Breast epithelium (tissue), 4 donors: ENCODE measurements around the gene GPAT2. TPM values are rescaled to one million over a fixed set of nuclear protein-coding genes. Genes with fewer than 3 reads are reported as not detected.
A peak's percentile ranks its signal among the peaks of the same experiment; 100 is the strongest.
"Not testable (repeated sequence)": the region's sequence is repeated elsewhere in the genome, so short reads cannot be mapped to it uniquely, and the experiment has no call there.

Experiments
- DNase-seq, 2 donors: peaks; one replicate each; pipeline ENCODE4 v3.0.0-alpha.2; 2019; ENCODE audit warnings: low spot score in 2 of 2
- H3K27ac ChIP-seq, 2 donors: fragments of 200-600 bp; sonication (generic) in 1 of 2; one replicate each; pipeline ENCODE4 v1.5.1; 2016 to 2019; ENCODE audit warnings: mild to moderate bottlenecking in 1 of 2
- H3K27me3 ChIP-seq, 2 donors: fragments of 200-600 bp; sonication (generic) in 1 of 2; one replicate each; pipeline versions ENCODE4 v1.5.1 to v1.6.0; 2017 to 2019; ENCODE audit warnings: control low read depth in 1 of 2, mild to moderate bottlenecking in 1 of 2
- H3K36me3 ChIP-seq: fragments of 200-600 bp; one replicate; pipeline ENCODE4 v1.5.1; 2019
- H3K4me1 ChIP-seq, 2 donors: fragments of 200-600 bp; sonication (generic); one replicate each; pipeline ENCODE4 v1.5.1; 2016 to 2019; ENCODE audit warnings: control low read depth in 1 of 2
- H3K4me3 ChIP-seq, 3 donors: fragments of 200-600 bp; sonication (generic); 1 replicate in 2 of 3; 2 replicates in 1 of 3; pipeline ENCODE4 v1.5.1; 2016 to 2019; ENCODE audit warnings: mild to moderate bottlenecking in 3 of 3, moderate library complexity in 2 of 3
- H3K9me3 ChIP-seq, 2 donors: fragments of 200-600 bp; sonication (generic) in 1 of 2; one replicate each; pipeline ENCODE4 v1.5.1; 2016 to 2019; ENCODE audit warnings: control low read depth in 1 of 2
- intact Hi-C: fragments of 100-400 bp; cut with DNase I; formaldehyde crosslinking; loops from one replicate; pipeline ENCODE4 v1.15.1; 2023; ENCODE audit warnings: low total_unique reads
- total RNA-seq, 3 donors: library from RNA; depleted of rRNA; stranded (reverse); fragments of >200 nt; gene quantifications; one replicate each; pipeline ENCODE4 v1.1.0, GENCODE V29; 2016

GPAT2 gene
- total RNA-seq, 3 donors from 2014 or later, result 5.9 to 11.7 (median 8.8) TPM

DNA sequence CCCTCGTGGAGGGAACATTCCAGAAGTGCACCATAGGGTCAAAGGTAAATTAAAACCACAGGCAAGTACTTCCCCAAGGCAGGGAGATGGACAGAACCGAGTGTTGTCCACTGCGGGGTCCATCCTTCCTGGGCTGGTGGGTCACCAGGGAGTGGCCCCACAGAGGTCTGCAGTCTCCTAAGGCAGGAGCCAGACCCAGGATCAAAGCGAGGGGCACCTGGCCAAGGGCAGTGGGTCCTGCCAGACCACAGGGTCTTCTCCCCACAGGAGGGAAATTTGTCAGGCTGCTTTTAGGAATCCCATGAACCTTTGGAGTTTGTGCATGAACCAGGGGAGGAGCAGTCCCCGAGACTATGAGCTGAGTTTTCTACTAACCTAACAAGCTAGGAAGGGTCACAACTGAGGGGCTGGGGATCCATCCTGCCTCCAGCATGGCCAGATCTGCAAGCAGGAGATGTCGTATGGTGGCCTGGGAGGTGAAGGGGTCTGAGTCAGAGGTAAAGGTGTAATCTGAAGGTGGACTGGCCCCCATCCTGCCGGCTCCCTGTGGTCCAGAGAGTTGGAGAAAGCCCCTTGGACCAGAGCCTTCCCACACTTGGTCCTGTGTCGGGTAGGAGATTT is 26.6 kb upstream of the GPAT2 start:
- H3K9me3 ChIP-seq, intact Hi-C loops, H3K36me3 ChIP-seq, DNase-seq, H3K27me3 ChIP-seq, H3K27ac ChIP-seq, H3K4me3 ChIP-seq, H3K4me1 ChIP-seq: not testable (repeated sequence)

DNA sequence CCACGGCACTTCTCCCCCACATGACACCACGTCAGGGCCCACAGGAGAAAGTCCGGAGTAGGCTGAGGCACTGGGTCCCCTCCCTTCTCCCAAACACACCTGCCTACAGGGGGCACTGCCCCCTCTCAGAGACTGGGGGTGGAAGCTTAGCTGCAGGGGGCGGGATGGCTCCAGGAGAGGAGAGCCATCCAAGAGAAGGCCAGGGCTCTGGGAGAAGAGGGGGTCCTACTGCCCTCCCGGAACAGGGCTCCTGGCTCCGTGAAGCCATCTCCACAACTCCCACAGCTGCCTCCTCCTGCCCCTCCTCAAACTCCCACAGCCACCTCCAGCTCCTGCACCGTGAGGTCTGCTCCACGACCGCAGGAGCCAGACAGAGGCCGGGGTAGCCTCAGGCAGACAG is 25.6 kb upstream of the GPAT2 start:
- H3K27ac ChIP-seq, H3K36me3 ChIP-seq, intact Hi-C loops, H3K9me3 ChIP-seq, H3K27me3 ChIP-seq, H3K4me1 ChIP-seq, DNase-seq, H3K4me3 ChIP-seq: not testable (repeated sequence)

GRCh38 chr2:96059443-96059842 is 24.7 kb upstream of the GPAT2 start:
- H3K27me3 ChIP-seq, H3K36me3 ChIP-seq, DNase-seq, H3K4me1 ChIP-seq, H3K4me3 ChIP-seq, H3K27ac ChIP-seq, intact Hi-C loops, H3K9me3 ChIP-seq: not testable (repeated sequence)

GRCh38 chr2:96055830-96056229 is 21.1 kb upstream of the GPAT2 start:
- H3K4me3 ChIP-seq, H3K27me3 ChIP-seq, DNase-seq, H3K27ac ChIP-seq, H3K4me1 ChIP-seq, intact Hi-C loops, H3K9me3 ChIP-seq, H3K36me3 ChIP-seq: not testable (repeated sequence)

DNA sequence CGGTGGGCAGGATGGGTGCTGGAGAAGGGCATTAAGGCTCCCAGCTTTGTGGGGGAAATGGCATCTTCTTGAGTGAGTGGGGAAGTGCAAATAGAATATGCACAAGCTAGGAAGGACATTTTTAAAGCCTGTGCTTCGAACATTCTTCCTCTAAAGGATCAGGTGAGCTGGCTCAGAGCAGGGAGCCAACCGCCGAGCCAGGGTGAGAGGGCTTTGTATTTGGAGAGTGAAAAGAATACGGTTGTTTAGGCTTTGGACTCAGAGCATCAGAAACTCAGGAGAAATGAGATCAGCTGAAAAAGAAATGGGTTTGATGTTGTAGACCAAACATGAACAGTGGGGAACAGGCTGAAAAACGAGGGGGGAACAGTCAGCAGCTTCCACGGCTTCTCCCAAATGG is 19.8 kb upstream of the GPAT2 start:
- H3K27me3 ChIP-seq, H3K4me1 ChIP-seq, DNase-seq, H3K27ac ChIP-seq, H3K4me3 ChIP-seq, H3K9me3 ChIP-seq, intact Hi-C loops, H3K36me3 ChIP-seq: not testable (repeated sequence)

DNA sequence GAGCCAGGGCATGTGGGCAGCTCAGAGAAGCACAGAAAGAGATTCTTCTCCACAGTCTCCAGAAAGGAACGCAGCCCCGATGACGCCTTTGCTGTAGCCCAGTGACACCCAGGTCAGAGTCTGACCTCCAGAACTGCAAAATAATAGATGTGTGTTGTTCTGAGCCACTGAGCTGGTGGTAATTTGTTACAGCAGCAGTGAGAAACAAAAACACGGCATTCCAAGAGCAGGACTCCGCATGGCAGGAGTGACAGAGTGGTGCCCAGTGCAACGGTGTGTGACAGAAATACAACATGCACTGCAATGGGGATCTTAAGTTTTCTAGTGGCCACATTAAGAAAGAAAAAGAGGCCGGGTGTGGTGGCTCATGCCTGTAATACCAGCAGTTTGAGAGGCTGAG is 18.7 kb upstream of the GPAT2 start:
- DNase-seq, H3K4me3 ChIP-seq, H3K27ac ChIP-seq, H3K9me3 ChIP-seq, intact Hi-C loops, H3K27me3 ChIP-seq, H3K4me1 ChIP-seq, H3K36me3 ChIP-seq: not testable (repeated sequence)

DNA sequence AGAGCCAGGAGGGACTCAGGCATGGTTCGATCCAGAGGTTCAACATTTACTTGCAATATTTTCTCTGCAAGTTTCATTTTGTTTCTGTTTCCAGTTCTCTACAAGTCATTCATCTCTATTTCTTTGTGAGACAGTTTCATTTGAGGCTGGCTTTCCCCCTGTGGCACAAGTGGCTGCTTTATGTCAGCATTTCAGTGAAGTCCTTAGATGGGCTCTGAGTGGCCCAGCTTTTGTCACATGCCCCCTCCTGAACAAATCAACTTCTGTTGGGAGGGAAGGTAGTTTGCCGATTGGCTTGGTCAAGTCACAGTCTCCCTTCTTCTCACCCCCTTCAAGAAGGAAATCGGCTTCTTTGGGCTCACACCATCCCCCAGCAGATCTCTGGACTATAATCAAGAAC is 17.9 kb upstream of the GPAT2 start:
- H3K27me3 ChIP-seq, DNase-seq, intact Hi-C loops, H3K4me3 ChIP-seq, H3K9me3 ChIP-seq, H3K4me1 ChIP-seq, H3K27ac ChIP-seq, H3K36me3 ChIP-seq: not testable (repeated sequence)

DNA sequence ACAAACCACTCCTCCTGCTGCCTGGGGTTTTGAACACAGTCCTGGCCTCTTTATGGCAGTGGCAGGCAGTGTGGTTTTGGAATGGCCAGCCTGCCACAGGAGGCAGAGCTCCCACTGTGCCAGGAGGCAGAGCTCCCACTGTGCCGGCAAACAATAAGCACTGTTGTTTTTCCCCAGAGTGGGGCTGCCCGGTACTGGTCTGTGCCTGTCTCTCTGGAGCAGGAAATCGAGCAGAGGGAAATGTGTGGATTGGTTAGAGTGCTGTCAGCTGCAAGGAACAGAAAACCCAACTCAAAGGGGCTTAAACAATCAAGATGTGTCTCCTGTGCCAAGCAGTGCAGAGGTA is 15.2 kb upstream of the GPAT2 start:
- H3K36me3 ChIP-seq, intact Hi-C loops: not testable (repeated sequence)

GRCh38 chr2:96049049-96049916 is 14.6 kb upstream of the GPAT2 start:
- H3K4me3 ChIP-seq, H3K27ac ChIP-seq, H3K9me3 ChIP-seq, H3K27me3 ChIP-seq, H3K36me3 ChIP-seq, intact Hi-C loops, H3K4me1 ChIP-seq: not testable (repeated sequence)
- peak in 1 of 2 donors; percentile 35 for DNase-seq

More for the DNA sequence above, 15.2 kb upstream of the GPAT2 start:
- not testable (repeated sequence) for DNase-seq, H3K4me3 ChIP-seq, H3K27me3 ChIP-seq, H3K9me3 ChIP-seq, H3K27ac ChIP-seq, H3K4me1 ChIP-seq

- H3K4me1 ChIP-seq, H3K36me3 ChIP-seq, H3K9me3 ChIP-seq, H3K27me3 ChIP-seq, DNase-seq, H3K4me3 ChIP-seq, intact Hi-C loops, H3K27ac ChIP-seq: not testable (repeated sequence)
Measured at GRCh38 chr2:96035554-96035953, 838 bp upstream of the GPAT2 start.

DNA sequence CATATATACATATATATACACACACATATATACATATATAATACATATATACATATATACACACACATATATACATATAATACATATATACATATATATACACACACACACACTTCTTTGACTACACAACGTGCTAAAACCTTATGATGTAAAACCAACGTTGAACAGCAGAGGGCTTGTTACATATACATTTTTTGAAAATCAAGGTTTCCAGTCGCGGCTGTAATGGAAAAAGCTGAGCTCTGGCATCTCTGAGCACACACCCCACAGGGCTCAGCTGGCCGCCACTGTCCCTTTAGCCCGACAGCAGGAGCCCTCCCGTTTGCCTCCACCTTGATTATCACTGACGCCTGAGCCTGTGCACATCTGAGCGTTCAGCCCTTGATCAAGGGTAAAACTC is 719 bp downstream of the GPAT2 start:
- H3K4me1 ChIP-seq, H3K27me3 ChIP-seq, intact Hi-C loops, H3K27ac ChIP-seq, H3K4me3 ChIP-seq, H3K36me3 ChIP-seq, DNase-seq, H3K9me3 ChIP-seq: not testable (repeated sequence)

DNA sequence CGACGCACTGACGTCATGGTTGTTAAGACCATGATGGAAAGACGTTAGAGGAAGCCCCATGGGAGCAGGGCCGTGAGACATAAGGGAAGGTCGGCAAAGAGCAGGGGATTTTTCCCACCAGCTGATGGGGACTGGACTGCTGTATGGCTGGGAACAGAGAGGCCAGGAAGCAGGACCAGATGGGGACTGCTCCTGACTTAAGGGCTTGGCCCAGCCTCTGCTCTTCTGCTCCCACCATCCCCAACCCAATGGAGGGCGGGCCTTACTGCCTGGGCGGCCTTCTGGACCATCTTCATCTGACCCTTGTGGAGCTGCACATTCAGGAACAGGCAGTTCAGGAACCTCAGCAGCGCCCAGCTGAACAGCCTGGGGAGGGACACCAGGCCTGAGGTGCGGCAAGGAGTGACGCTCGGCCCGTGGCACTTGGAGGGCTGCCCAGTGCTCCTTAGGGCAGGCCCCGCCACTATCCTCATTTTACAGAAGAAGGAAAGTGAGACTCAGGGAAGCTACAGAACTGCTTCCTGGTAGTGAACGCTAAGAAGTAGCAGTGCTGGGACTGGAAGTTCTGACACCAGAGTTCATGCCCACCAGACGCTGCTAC is 6.9 kb downstream of the GPAT2 start:
- H3K9me3 ChIP-seq, H3K27ac ChIP-seq, DNase-seq, H3K36me3 ChIP-seq, H3K4me1 ChIP-seq, H3K4me3 ChIP-seq, H3K27me3 ChIP-seq: not testable (repeated sequence)
- intact Hi-C loops, result loop anchor here (10.0 kb wide), 1 partner anchor 87 kb away; the partner anchor contains the start of gene ADRA2B

- not testable (repeated sequence) for H3K4me3 ChIP-seq, DNase-seq, H3K27me3 ChIP-seq, H3K4me1 ChIP-seq, H3K27ac ChIP-seq, H3K36me3 ChIP-seq, H3K9me3 ChIP-seq
- intact Hi-C loops, result loop anchor here (10.0 kb wide), 1 partner anchor 89 kb away; the partner anchor contains the start of gene ADRA2B
Measured at GRCh38 chr2:96025755-96026154, 9.0 kb downstream of the GPAT2 start.
